HepG2 (cell line): ENCODE measurements around the gene CIAO2B. TPM values are rescaled to one million over a fixed set of nuclear protein-coding genes. Genes with fewer than 3 reads are reported as not detected.

ENCODE experiments used
- AHDC1 ChIP-seq: sonication (generic); formaldehyde crosslinking; IDR thresholded peaks from 2 replicates; pipeline ENCODE4 v1.5.1; 2020; ENCODE audit warnings: mild to moderate bottlenecking, missing genetic modification reagents, borderline replicate concordance
- ARID2 ChIP-seq: sonication (generic); formaldehyde crosslinking; IDR thresholded peaks from 2 replicates; pipeline ENCODE4 v1.8.1; 2022; ENCODE audit warnings: mild to moderate bottlenecking, missing genetic modification reagents, borderline replicate concordance
- BRD4 ChIP-seq: sonication (generic); formaldehyde crosslinking; IDR thresholded peaks from 2 replicates; pipeline ENCODE4 v1.4.0; 2020; ENCODE audit warnings: missing genetic modification reagents
- CTCF ChIP-seq: sonication (generic); formaldehyde crosslinking; IDR thresholded peaks from 2 replicates; pipeline ENCODE4 v1.5.0; 2020; ENCODE audit warnings: mild to moderate bottlenecking, missing genetic modification reagents, moderate library complexity
- GATAD1 ChIP-seq: IDR thresholded peaks from 2 replicates; pipeline ENCODE4 v1.6.1; 2016; ENCODE audit warnings: missing genetic modification reagents, missing compliant biosample characterization
- GMEB2 ChIP-seq: IDR thresholded peaks from 2 replicates; pipeline ENCODE4 v1.6.1; 2016; ENCODE audit warnings: missing biosample characterization, missing genetic modification reagents, low read depth
- HDAC1 ChIP-seq: sonication (generic); formaldehyde crosslinking; IDR thresholded peaks from 2 replicates; pipeline ENCODE4 v1.5.1; 2020; ENCODE audit warnings: mild to moderate bottlenecking, missing genetic modification reagents
- NFRKB ChIP-seq: fragments of 450-650 bp; IDR thresholded peaks from 2 replicates; pipeline ENCODE4 v1.6.1; 2017
- RBM22 ChIP-seq: fragments of 200-400 bp; formaldehyde crosslinking; optimal IDR thresholded peaks from 2 replicates; pipeline ENCODE3; 2017; ENCODE audit warnings: mild to moderate bottlenecking, low read length, moderate library complexity
- SRSF1 ChIP-seq: fragments of 200-400 bp; formaldehyde crosslinking; optimal IDR thresholded peaks from 2 replicates; pipeline ENCODE3; 2017; ENCODE audit warnings: mild to moderate bottlenecking, low read depth, low read length, moderate library complexity
- THAP11 ChIP-seq: IDR thresholded peaks from 2 replicates; pipeline ENCODE4 v1.6.1; 2016; ENCODE audit warnings: missing biosample characterization, missing genetic modification reagents
- TRIM22 ChIP-seq: fragments of 450-650 bp; IDR thresholded peaks from 2 replicates; pipeline ENCODE4 v1.6.1; 2017
- ZMAT3 ChIP-seq: sonication (generic); formaldehyde crosslinking; conservative IDR thresholded peaks from 2 replicates; pipeline ENCODE4 v1.7.0; 2021; ENCODE audit warnings: missing genetic modification reagents
- ZNF180 ChIP-seq: sonication (generic); formaldehyde crosslinking; IDR thresholded peaks from 2 replicates; pipeline ENCODE4 v1.4.0; 2020; ENCODE audit warnings: low read depth, missing genetic modification reagents, borderline replicate concordance
- ZNF20 ChIP-seq: sonication (generic); formaldehyde crosslinking; IDR thresholded peaks from 2 replicates; pipeline ENCODE4 v1.4.0; 2020; ENCODE audit warnings: mild to moderate bottlenecking, moderate library complexity, missing genetic modification reagents
- ZNF446 ChIP-seq: sonication (generic); formaldehyde crosslinking; IDR thresholded peaks from 2 replicates; pipeline ENCODE4 v1.5.0; 2020; ENCODE audit warnings: mild to moderate bottlenecking, missing genetic modification reagents
- ZNF543 ChIP-seq: sonication (generic); formaldehyde crosslinking; IDR thresholded peaks from 2 replicates; pipeline ENCODE4 v1.4.0; 2020; ENCODE audit warnings: mild to moderate bottlenecking, missing genetic modification reagents
- ZNF766 ChIP-seq: sonication (generic); formaldehyde crosslinking; IDR thresholded peaks from 2 replicates; pipeline ENCODE4 v1.5.0; 2020; ENCODE audit warnings: missing genetic modification reagents, borderline replicate concordance
- polyA plus RNA-seq, 8 experiments: library from polyadenylated mRNA; depleted of rRNA in 3 of 8; stranded (reverse) in 7 of 8; unstranded in 1 of 8; fragments of >200 nt; fragmentation: Illumina TruSeq in 4 of 8; extraction: Trizol in 4 of 8; gene quantifications; 2 replicates each; pipeline versions ENCODE4 v1.2.1 to v1.2.3, GENCODE V29; 2011 to 2016; ENCODE audit warnings: low read depth in 4 of 8, missing spikeins in 1 of 8, mixed read lengths in 1 of 8; ENCODE audit not compliant: insufficient read depth in 1 of 8
- total RNA-seq, 5 experiments: library from RNA; depleted of rRNA; stranded (reverse); fragments of >200 nt; fragmentation: Illumina TruSeq; extraction: Trizol; gene quantifications; 2 replicates each; pipeline ENCODE4 v1.2.3, GENCODE V29; 2016; ENCODE audit warnings: low read depth in 1 of 5

CIAO2B gene
- total and polyA plus RNA-seq, 2 of the 13 experiments (the other 11 are each of a cell fraction or from before 2014, with no cell fraction given): 157 to 293 TPM

GRCh38 chr16:66924527-66925321, 9.5 kb downstream of the CIAO2B start (continued):
- no peak for TF ChIP-seq ZNF543 (CRISPR knock-in tag)
- TF ChIP-seq ZNF20: no peak
- TF ChIP-seq ZNF766 (CRISPR knock-in tag): peak; percentile 60; the same call in 1 of the 2 replicates
- TF ChIP-seq HDAC1: peak; percentile 16; the same call in 1 of the 2 replicates
- no peak for TF ChIP-seq ZNF446 (CRISPR knock-in tag)
- TF ChIP-seq ZNF180: no peak
- TF ChIP-seq AHDC1 (CRISPR knock-in tag): no peak
- TF ChIP-seq TRIM22: no peak
- no peak for TF ChIP-seq ARID2 (CRISPR knock-in tag)
- no peak for TF ChIP-seq BRD4
- peak; percentile 40 for TF ChIP-seq SRSF1
- no peak for TF ChIP-seq ZMAT3 (CRISPR knock-in tag)
- no peak for TF ChIP-seq THAP11 (CRISPR knock-in tag)
- no peak for TF ChIP-seq NFRKB
- TF ChIP-seq GATAD1 (CRISPR knock-in tag): no peak
- TF ChIP-seq RBM22: no peak
- TF ChIP-seq GMEB2 (CRISPR knock-in tag): no peak
- peak; percentile 77 for TF ChIP-seq CTCF (CRISPR knock-in tag)
